UCSD-AML1 (cell line): ENCODE data around the gene CCDC158.
"Not testable (repeated sequence)": the region's sequence is repeated elsewhere in the genome, so short reads cannot be mapped to it uniquely, and the experiment has no call there.

Source experiments
- DNase-seq: peaks from one replicate; lab custom pipeline; 2025; ENCODE audit not compliant: unreplicated experiment; lab: John Stamatoyannopoulos, UW

Gene CCDC158

GRCh38 chr4:76420762-76421581, at the start of gene CCDC158:
TSS of gene CCDC158 (minus strand) at chr4:76421141. CDS start at chr4:76403207, 17,934 bp downstream.
- no peak for DNase-seq

GRCh38 chr4:76470532-76470931, 49.6 kb upstream of the CCDC158 start:
- DNase-seq: no peak

- no peak for DNase-seq
These were observed 49.1 kb upstream of the CCDC158 start for GRCh38 chr4:76470064-76470463.

GRCh38 chr4:76463568-76463967, 42.6 kb upstream of the CCDC158 start:
- no peak for DNase-seq

- DNase-seq: no peak
These were observed 38.4 kb upstream of the CCDC158 start for GRCh38 chr4:76459291-76459723.

GRCh38 chr4:76458825-76459224, 37.9 kb upstream of the CCDC158 start:
- no peak for DNase-seq

- no peak for DNase-seq
These were observed 37.4 kb upstream of the CCDC158 start for GRCh38 chr4:76458297-76458696.

- no peak for DNase-seq
These were observed 36.9 kb upstream of the CCDC158 start for GRCh38 chr4:76457885-76458284.

- not testable (repeated sequence) for DNase-seq
These were observed 33.1 kb upstream of the CCDC158 start for GRCh38 chr4:76454073-76454472.

- no peak for DNase-seq
These were observed 32.3 kb upstream of the CCDC158 start for GRCh38 chr4:76453232-76453631.

GRCh38 chr4:76449833-76450232, 28.9 kb upstream of the CCDC158 start:
- DNase-seq: no peak

- no peak for DNase-seq
These were observed 28.4 kb upstream of the CCDC158 start for GRCh38 chr4:76449362-76449767.

GRCh38 chr4:76448211-76448610, 27.3 kb upstream of the CCDC158 start:
- no peak for DNase-seq

GRCh38 chr4:76447393-76447851, 26.5 kb upstream of the CCDC158 start:
- no peak for DNase-seq

- no peak for DNase-seq
These were observed 25.0 kb upstream of the CCDC158 start for GRCh38 chr4:76445911-76446310.

- DNase-seq: no peak
These were observed 22.4 kb upstream of the CCDC158 start for GRCh38 chr4:76443376-76443775.

- no peak for DNase-seq
These were observed 21.9 kb upstream of the CCDC158 start for GRCh38 chr4:76442807-76443206.

GRCh38 chr4:76441881-76442280, 20.9 kb upstream of the CCDC158 start:
- DNase-seq: no peak

GRCh38 chr4:76439491-76439890, 18.6 kb upstream of the CCDC158 start:
- DNase-seq: no peak

GRCh38 chr4:76435528-76436319, 14.8 kb upstream of the CCDC158 start:
- DNase-seq: no peak

- peak; percentile 16 for DNase-seq
These were observed 14.1 kb upstream of the CCDC158 start, which contains the start of gene SHROOM3 for GRCh38 chr4:76434901-76435527. TSS of gene SHROOM3 (plus strand) at chr4:76435229. CDS start at chr4:76436053, 824 bp downstream.
